ENCODE results near the gene AGAP1.

- TF ChIP-seq EZH2 (IDR thresholded peaks at IDR 0.05; ENCODE audit: borderline replicate concordance, low read depth, low read length, severe bottlenecking) (no peak), POLR2A (IDR thresholded peaks at IDR 0.05; ENCODE audit: low read depth, low read length) (no peak), MAX (IDR thresholded peaks at IDR 0.05; ENCODE audit: insufficient read depth, insufficient read length) (no peak), CTCF (IDR thresholded peaks at IDR 0.05; ENCODE audit: extremely low read depth in 1 of 2, insufficient read depth in 1 of 2, low read depth in 1 of 2, low read length in 2 of 2) (no peak), POLR2AphosphoS5 (IDR thresholded peaks at IDR 0.05; ENCODE audit: insufficient read depth, low read depth, low read length) (no peak), MYC (IDR thresholded peaks at IDR 0.05; ENCODE audit: low read depth, low read length) (no peak)
Measured at GRCh38 chr2:235839974-235840373, 346.1 kb downstream of the AGAP1 start.

Measured in endothelial cell of umbilical vein (primary cell).